ENCODE results near the gene KRTAP19-8. TPM values are rescaled to one million over a fixed set of nuclear protein-coding genes. Genes with fewer than 3 reads are reported as not detected.

Gene KRTAP19-8, protein sequence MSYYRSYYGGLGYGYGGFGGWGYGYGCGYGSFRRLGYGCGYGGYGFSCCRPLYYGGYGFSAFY
- not detected in 2 replicates for total RNA-seq
- not detected for polyA plus RNA-seq (2012)

DNA sequence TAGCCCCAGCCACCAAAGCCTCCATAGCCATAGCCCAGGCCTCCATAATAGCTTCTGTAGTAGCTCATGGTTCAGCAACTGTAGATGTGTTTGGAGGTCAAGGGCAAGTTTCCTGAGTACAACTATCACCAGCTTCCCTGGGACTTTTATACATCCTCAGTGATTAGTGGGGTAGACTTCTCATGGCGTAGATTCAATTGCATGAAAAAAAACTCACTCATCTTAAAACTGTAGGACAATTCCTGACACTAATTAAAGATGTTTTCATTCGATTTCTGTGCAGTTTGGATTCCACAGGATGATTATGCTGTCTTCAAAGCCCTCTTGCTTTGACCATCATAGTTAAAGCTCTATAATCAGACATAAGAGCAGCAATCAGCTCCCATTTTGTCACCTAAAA is at the start of gene KRTAP19-8:
TSS of gene KRTAP19-8 (minus strand) at position 101 of the 400 bp plus-strand sequence. CDS start at position 68, 33 bp downstream.
- no peak for DNase-seq (ENCODE audit: low read depth)

- no peak for DNase-seq (ENCODE audit: low read depth)
Observed at GRCh38 chr21:31087639-31088473, 49.6 kb upstream of the KRTAP19-8 start.

DNA sequence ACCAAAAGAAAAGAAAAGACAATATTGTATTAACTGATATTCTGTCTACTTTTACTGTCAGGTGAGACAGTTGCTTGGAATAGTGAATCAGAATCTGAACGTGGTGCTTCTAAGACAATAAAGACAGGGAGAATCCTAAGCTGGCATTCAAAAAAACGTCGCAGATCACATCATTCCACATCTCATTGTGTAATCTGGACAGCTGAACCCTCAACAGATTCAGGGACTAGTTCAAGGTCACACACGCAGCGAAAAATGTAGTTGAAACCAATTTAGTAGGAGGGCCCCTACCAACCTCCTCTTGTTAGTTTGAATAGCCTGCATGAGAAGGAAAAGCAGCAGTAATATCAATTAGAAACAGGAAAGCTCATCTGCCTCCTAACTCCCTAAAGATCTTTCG is 46.4 kb upstream of the KRTAP19-8 start:
- DNase-seq (ENCODE audit: low read depth) = no peak

DNA sequence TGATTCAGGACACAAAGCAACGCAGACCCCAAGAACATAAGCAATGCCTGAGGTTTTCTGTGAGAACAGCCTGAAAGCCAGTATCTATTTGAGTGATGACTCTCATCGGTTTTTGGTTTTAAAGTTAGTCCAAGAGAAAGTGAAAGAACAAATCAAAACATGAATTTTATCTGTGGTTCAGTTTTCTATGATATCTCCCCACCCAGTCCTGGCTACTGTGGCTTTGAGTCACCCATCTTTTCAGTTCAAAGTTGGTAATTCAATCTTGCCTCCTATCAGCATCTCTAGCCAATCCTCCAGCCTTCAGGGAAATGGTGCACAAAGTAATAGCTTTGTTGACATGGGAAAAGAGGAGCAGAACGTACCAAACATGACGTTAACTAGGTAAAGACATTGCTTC is 40.5 kb upstream of the KRTAP19-8 start:
- no peak for DNase-seq (ENCODE audit: low read depth)

DNA sequence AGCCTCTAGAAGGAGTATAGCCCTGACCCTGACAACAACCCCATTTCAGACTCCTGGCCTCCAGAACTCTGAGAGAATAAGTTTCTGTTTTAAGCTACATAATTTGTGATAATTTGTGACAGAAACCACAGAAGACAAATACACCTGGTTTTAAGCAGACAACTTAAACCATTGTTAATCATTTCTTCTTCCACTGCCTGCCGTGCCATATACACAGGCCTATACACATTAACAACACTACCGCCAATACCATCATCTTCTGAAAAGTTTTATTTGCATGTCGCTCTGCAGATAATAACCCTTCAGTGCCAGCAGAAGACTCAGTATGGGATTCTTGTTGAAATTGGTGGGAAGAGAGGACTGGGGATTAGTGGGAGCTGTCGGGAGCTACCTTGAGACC is 39.9 kb upstream of the KRTAP19-8 start:
- no peak for DNase-seq (ENCODE audit: low read depth)

GRCh38 chr21:31075848-31076247 is 37.6 kb upstream of the KRTAP19-8 start:
- no peak for DNase-seq (ENCODE audit: low read depth)

DNA sequence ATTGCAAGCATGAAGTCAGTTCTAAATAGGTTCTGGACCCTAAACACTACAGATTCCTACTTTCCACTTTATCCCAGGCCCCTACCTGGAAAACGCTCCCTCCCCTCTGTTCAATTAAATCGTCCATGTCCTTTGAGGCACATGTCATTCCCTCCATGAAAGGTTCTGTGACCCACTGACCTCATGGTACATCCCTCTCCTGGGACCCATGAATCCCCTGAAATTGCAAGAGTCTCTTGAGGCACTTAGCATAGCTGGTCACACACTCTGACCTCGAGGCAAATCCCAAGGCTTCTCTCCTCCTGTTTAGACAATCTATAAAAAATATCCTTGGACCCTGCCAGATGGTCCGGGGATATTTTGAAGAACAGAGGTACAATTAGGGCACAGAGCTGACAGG is 34.3 kb upstream of the KRTAP19-8 start:
- no peak for DNase-seq (ENCODE audit: low read depth)

DNA sequence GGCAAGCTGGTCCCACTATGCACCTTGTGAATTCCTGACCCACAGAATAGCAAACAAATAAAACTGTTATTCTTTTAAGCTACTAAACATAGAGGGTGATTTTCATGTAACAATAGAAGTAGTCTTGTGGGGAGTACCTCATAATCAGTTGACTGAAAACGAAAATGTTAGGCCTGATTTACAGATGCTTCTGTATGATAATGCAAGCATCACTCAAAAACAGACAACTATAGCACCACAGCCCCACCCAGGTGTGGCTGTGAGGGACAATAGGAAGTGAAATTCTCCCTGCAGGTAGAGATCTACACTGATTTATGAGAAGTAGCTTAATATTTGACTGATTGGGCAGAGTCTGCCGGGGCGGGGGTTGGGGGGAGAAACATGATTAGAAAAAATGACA is 26.5 kb upstream of the KRTAP19-8 start:
- no peak for DNase-seq (ENCODE audit: low read depth)

GRCh38 chr21:31052489-31053142 is 14.3 kb upstream of the KRTAP19-8 start:
- no peak for DNase-seq (ENCODE audit: low read depth)

- no peak for DNase-seq (ENCODE audit: low read depth)
Observed at GRCh38 chr21:31050577-31051157, 12.4 kb upstream of the KRTAP19-8 start.

GRCh38 chr21:31045841-31046240 is 7.6 kb upstream of the KRTAP19-8 start:
- no peak for DNase-seq (ENCODE audit: low read depth)

GRCh38 chr21:31043471-31043870 is 5.2 kb upstream of the KRTAP19-8 start:
- no peak for DNase-seq (ENCODE audit: low read depth)

GRCh38 chr21:31042080-31042464 is 3.8 kb upstream of the KRTAP19-8 start:
- no peak for DNase-seq (ENCODE audit: low read depth)

DNA sequence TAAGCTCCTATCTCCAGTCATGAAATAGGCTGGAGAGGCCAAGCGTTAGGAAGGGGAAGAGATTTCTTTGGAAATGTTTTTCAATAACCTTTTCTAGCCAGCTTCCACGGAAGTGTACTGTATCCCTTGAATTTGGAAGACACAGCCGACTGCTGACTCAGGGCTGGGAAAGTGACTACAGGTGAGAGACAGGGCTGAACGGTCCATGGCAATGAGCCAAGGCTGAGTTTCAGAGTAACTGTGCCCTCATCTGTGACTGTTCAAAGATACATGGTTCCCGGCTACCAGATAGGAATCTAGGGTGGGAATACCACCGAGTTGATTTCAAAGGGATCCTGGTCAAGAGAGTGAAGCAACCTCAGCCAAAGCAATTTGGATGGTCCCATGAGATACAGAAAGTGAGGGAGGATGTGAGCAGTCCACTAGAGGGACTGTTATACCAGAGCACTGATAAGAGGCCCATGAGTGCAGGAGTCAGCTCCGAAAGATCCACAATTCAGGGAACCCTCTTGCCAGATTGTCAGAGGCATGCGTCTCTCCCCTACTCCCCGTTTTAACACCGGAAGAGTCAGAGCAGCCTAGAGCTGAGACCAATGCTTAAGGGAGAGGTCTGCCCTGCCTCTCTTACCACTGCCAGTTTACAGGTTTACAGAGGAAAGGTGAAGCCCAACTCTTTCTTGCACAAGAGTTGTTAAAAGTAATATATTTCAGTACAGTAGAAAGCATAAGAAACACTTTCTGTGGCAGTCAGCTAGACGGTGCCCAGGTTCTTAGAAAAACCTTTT is 3.2 kb upstream of the KRTAP19-8 start:
- DNase-seq (ENCODE audit: low read depth) = no peak

- DNase-seq (ENCODE audit: low read depth) = no peak
Observed at GRCh38 chr21:31034378-31034777, 3.9 kb downstream of the KRTAP19-8 start.

DNA sequence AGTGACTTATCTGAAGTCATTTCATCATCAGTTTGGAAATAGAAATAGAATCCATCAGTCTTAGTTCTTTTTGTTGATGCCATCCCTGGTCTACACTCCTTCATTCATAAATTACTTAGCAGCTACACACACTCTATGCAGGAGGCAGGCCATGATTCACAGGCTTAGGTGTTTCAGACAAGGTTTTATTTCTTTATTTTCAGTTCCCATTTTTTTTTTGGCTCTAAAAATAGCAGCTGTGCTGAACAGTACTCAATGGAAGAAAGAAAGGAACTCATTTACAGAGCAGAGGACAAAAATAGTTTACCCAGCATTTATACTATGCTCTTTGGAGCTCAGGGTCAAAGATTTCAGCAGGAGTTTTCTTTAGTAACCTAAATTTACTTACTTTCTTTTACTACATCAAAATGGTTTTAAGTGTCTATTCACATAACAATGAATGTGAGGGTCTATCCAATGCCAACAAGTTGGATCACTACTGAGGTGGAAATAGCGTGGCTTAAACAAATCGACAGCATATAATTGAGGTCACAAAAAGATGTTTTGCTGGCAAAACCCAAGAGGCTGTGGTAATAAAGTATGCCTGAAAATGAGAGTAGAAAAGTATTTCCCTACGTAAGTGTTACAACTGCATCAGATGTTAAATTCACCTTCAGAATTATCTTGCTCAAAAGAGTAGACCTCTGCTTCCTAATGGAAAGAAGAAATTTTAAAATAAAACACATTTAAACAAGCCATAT is 7.7 kb downstream of the KRTAP19-8 start:
- DNase-seq (ENCODE audit: low read depth) = no peak

GRCh38 chr21:31023680-31024079 is 14.6 kb downstream of the KRTAP19-8 start:
- DNase-seq (ENCODE audit: low read depth) = no peak

DNA sequence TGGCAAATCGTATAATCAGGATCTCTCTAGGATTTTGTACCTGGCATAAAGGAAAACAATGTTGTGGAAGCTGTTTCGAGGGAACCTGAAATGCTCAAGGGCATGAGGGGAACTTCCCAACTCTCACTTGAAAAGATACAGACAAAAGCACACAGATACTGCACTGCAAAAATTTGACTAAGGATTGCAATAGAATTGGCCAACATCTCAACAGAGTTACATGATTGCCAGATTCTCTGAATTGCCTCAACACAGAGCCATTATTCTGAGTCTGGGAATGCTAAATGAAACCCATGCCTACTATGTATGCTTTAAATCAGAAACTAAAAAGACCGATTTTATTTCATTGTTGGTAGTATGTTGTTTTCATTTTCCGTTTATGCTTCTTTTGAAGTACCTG is 16.0 kb downstream of the KRTAP19-8 start:
- DNase-seq (ENCODE audit: low read depth) = no peak

DNA sequence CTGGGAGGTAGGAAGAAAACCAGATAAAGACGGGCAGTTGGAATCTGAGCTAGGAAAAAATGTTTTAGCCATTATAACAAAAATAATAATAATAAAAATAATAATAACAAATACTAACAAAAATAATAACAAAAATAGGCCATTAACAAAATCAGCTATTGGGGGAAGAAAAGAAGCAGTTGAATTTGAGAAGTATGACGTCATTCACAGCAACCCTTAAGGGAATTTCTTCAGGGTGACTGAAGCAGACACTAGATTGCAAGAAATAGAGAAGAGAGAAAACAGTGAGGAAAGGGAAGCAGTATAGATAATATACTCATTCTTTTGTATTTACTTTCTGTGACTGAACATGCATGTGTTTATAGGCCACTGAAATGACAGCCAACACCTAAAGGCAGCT is 20.0 kb downstream of the KRTAP19-8 start:
- DNase-seq (ENCODE audit: low read depth) = no peak

- DNase-seq (ENCODE audit: low read depth) = no peak
Observed at GRCh38 chr21:31014891-31015290, 23.4 kb downstream of the KRTAP19-8 start.
